Limb (tissue), 2 donors: ENCODE results near the gene KIF3C.
"Not testable (repeated sequence)": the region's sequence is repeated elsewhere in the genome, so short reads cannot be mapped to it uniquely, and the experiment has no call there.

Experiments
- DNase-seq, 2 donors: peaks; one replicate each; pipeline ENCODE4 v3.0.0-alpha.2; 2016; ENCODE audit errors: extremely low spot score in 2 of 2

Gene KIF3C

DNA sequence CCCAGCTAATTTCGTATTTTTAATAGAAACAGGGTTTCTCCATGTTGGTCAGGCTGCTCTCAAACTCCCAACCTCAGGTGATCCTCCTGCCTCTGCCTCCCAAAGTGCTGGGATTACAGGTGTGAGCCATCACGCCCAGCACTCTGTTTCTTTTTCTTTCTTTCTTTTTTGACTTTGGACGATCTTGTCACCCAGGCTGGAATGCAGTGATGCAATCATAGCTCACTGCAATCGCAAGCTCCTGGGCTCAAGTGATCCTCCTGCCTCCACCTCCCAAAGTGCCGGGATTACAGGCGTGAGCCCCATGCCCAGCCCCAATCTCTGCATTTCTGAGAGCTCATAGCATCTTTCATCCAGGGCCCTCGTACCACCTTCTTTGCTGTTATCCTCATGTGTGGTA is 17.1 kb upstream of the KIF3C start:
- DNase-seq = not testable (repeated sequence)

DNA sequence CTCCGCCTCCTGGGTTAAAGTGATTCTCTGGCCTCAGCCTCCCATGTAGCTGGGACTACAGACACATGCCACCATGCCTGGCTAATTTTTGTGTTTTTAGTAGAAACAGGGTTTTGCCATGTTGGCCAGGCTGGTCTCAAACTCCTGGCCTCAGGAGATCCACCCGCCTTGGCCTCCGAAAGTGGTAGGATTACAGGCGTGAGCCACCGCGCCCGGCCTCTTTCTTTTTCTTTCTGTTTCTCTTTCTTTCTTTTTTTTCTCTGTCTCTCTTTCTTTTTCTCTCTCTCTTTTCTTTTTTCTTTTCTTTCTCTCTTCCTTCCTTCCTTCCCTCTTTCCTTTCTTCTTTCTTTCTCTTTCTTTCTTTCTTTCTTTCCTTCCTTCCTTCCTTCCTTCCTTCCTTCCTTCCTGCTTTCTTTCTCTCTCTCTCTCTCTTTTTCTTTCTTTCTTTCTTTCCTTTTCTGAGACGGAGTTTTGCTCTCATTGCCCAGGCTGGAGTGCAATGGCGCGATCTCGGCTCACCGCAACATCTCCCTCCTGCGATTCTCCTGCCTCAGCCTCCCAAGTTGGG is 16.6 kb upstream of the KIF3C start:
- not testable (repeated sequence) for DNase-seq

DNA sequence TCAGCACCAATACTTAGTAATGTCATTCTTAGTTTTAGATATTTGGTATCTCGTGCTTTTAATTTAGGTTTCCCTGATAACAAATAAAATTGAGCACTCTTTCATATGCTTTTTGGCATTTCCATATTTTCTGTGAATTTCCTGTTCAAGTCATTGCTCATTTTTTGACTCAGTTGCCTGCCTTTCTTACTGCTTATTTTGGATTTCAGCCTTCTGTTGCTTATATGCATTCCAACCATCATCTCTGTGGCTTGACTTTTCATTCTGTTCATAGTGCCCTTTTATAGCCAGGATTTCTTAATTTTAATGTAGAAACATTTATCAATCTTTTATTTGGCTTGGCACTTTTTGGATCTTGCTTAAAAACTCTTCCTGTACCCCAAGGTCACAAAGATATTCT is 14.5 kb upstream of the KIF3C start:
- no peak for DNase-seq

DNA sequence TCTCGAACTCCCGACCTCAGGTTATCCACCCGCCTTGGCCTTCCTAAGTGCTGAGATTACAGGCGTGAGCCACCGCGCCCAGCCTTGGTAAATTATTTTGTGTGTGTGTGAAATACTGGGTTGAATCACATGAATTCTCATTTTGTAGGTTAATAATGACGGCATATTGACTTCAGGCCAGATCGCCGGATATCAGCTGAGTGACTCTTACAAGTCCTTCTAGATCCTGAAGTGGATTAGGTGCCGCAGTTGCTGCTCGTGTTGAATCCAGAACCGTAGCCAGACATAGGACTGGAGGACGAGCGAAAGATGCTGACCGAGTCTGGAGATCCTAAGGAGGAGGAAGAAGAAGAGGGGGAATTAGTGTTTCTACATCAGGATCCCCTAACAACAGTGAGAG is 12.2 kb upstream of the KIF3C start:
- DNase-seq = no peak

DNA sequence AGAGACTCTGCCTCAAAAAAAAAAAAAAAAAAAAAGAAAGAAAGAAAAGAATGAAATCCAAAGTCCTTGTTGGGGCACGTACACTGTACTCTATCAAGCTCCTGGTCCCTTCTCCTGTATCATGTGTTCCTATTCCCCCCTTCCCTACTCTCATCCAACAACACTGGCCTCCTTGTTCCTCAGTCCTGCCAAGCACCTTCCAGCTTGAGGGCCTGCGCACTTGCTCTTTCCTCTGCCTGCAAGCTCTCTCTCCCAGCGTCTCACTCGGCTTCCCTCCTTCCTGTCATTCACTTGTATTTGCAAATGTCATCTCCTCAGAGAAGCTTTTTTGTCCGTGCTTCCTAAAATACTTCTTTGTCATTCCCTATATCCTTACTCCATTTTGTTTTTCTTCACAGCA is 10.8 kb upstream of the KIF3C start:
- no peak for DNase-seq

DNA sequence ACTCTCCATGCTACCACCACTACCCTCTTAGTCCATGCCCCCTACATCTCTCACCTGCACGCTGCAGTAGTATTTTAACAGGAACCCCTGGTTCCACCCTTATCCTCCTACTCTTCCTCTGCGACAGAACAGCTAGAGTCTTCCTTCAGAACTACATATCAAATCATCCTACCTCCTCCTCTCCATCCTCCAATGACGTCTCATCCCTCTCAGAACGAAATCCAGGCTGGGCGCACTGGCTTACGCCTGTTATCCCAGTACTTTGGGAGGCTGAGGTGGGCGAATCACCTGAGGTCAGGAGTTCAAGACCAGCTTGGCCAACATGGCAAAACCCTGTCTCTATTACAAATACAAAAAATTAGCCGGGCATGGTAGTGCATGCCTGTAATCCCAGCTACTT is 10.3 kb upstream of the KIF3C start:
- no peak for DNase-seq

DNA sequence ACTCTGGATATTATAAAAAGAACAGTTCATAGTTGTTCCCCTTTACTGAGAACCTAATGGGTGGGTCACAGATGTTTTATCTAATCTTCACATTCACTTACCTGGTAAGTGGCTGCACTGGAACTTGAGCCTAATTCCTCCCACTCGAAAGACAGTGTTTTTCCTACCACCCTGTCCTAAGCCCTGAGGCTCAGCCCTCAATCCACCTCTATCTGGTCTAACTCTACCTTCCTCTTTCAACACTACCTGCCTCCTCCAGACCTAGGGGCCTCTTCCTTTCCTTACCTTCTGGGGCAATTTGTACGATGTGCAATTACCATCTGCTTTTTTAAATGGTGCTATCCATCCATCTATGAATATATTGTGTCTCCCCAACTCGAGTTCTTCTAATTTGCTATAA is 9.7 kb upstream of the KIF3C start:
- DNase-seq = no peak

DNA sequence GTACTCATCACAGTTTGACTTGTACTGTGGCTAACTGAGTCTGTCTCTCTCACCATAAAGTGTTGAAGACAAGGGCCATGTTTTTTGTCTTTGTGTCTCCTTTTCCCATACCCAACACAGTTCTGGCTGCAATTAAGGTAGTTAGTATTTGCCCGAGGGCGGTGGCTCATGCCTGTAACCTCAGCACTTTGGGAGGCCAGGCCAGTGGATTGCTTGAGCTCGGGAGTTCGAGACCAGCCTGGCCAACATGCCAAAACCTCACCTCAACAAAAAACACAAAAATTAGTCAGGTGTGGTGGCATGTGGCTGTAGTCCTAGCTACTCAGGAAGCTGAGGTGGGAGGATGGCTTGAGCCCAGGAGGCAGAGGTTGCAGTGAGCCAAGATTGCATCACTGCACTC is 6.9 kb upstream of the KIF3C start:
- DNase-seq = no peak

DNA sequence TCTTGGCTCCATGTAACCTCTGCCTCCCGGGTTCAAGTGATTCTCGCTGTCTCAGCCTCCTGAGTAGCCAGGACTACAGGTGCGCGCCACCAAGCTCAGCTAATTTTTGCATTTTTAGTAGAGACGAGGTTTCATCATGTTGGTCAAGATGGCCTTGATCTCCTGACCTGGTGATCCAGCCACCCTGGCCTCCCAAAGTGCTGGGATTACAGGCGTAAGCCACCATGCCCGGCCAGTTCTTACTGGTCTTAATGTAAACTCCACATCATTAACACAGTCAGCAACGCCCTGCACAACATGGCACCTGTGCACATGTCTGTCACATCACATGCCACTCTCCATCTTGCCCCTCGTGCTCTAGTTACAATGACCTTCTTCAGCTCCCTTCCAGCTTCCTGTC is 5.8 kb upstream of the KIF3C start:
- DNase-seq = no peak

DNA sequence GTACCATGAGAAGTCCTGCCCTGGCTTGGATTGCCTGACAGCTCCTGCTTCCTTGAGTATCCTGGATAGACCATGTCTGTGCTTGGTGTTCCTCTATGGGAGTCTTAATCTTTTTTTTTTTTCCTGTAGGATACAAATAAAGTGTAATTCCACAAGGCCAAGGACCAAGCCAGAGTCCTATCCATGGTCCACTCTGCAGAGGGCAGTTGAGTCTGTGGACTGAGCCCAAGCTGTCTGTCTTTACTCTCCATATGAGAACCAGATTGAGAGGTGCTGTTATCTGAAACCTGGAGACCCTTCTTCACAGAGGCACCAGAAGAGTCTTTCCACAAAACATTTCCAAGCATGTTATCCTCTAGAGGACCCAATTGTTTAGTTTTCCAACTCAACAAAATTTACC is 1.4 kb upstream of the KIF3C start:
- no peak for DNase-seq

DNA sequence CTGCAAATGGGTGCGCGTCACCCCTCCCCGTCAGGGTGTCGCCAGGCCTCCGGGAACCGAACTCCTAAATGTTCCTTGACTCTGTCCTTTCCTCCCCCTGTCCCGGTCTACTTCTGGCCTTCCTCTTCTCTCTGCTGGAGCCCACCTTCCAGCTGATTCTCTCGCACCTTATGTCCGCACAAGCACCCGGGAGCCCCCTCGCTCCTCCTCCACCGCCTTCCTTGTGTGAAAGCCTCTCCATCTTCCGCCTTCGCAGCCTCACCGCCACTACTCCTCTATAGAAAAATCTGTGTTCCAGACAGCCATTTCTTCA is 627 bp upstream of the KIF3C start:
- no peak for DNase-seq

DNA sequence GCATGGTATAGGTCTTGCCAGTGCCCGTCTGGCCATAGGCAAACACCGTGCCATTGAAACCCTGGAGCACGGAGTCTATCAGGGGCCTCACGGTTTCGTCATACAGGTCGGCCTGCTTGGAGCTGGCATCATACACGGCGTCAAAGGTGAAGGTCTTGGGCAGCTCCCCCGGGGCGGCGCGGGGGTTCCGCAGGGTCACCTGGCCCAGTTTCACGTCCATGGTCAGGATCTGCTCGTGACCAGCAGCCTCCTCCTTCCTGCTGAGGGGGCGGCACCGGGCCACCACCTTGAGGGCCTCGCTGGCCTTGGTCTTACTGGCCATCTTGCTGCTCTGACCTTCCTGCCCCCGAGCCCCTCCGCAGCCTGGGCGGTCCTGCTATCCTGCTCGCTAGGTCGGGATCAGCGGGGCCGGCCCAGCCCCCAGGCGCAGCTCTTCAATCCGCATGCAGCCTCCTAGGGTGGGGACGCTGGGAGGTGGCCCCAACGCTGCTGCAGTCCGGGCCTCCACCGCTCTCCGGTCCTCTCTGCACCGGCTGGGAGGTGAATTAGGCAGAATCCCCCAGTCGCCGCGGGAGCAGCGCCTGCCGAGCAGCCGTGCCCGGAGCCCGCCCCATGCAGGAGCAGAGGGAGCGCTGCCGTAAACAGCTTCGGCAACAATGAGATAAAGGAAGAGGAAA is 563 bp downstream of the KIF3C start:
- DNase-seq = peak in 1 of 2 donors; percentile 36

DNA sequence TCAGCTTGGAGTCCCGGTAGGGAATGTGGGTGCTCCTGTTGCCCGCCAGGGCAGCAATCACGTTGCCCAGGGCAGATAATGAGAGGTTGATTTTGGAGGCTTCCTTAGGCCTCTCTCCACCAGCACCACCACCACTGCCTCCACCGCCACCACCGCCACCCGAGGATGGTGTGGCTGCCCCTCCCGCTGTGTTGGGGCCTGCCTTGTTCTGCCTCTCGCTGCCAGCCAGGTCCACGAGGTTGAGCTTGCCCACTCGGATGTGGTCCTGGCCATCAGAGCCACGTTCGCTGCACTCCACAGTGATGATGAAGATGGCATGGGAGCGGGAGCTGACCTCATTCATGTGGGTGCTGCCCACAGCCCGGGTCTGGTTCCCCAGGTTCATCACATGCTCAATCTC is 1.3 kb downstream of the KIF3C start:
- DNase-seq = no peak

DNA sequence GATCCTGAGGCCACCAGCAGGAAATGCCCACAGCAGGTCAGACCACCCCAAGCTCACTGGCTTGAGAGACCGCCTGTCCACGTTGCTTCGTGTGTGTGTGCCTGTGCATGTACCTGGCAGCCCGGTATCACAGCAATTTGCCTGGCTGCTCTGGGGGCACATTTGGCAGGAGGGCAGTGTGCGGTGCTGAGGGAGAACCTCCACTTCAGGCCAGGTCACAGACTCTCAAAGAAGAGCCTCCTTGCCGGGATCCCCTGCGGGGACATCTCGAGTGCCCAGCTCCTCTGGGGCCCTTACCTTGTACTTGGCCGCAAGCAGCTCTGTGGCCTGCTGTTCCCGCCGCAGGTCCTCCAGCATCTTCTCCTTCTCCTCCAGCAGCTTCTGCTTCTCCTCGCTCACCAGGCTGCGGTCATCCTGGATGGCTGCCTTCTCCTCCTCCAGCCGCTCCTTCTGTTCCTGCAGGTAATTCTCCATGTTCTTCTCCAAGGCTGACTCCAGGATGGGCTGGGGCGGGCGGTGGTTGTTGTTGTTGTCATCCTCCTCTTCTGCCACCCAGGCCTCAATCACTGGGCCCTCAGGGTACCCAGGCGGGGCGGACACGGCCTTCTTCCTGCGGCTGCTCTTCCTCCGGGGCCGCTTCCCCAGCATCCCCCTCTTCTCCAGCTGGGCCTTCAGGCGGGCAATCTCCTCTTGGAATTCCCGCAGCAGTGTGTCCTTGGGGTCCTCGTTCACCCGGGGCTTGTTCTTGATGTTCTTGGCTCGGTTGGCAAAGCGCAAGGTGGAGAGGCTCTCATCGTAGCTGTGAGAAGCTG is 2.0 kb downstream of the KIF3C start:
- DNase-seq = no peak

DNA sequence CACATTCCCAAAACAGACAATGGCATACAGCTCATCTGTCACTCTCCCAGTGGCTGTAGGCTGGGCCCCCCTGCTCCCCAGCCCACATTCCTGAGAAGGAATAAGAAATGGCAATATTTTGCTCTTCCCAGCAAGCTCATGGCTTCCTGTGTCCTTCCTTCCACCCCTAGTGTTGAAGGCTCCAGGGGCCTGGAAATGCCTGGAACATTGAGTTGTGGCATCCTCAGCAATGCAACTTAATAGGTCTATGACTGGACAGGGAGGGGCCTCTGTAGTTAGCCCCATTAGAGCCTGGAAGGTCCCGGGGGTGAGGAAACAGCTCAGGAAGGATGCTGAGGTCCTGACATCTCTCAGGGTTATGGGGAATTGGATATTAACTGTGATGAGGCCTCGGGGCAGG is 3.3 kb downstream of the KIF3C start:
- no peak for DNase-seq

DNA sequence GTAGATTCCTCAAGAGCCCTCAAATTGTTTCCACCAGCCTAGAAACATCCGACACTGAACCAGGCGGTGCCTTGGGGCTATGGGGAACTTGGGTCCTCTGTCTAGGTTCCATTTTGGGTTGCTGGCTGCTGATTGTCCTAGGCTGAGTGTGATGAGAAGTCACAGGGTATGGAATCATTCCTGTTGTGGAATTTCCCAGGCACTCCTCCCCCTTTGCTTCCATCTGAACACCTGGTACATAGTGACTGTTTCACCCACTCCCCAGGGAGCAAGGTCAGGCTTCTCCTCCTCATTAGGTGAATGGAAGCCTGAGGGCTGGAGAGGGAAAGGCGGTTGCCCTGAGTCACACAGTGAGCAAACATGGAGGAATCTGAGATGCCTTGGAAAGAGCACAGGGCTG is 4.5 kb downstream of the KIF3C start:
- DNase-seq = no peak

DNA sequence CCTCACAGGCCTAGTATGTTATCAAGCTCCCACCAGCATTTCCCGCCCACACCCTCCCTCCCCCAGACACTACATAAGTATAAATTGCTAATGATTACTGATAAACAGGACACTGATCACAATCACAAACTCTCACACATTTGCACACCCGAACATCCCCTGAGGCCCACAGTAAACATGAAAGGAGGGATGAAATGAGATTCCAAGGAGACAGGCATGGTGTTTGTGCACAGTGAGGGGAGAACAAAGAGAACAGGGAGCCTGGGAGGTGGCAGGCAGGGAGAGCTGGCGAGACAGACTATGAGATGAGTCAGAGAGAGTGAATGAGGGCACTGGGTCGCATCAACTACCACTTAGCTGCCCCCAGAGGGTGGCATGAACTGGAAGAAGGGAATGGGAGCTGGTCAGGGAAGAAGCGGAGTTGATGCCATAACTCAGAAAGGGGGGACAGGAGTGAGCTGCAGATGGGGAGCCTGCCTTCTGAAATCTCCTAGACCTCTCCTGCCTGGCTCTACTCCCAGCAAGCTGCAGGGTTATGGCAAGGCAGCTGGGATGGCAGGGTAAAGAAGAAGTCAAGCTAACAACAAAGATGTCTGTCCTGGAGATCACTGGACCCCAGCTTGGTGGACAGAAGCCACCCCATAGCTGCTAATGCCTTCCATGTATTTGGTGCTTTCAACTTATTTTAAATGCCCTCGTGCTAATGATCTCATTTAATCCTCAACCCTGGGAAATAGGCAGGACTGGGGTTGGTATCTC is 5.1 kb downstream of the KIF3C start:
- no peak for DNase-seq

DNA sequence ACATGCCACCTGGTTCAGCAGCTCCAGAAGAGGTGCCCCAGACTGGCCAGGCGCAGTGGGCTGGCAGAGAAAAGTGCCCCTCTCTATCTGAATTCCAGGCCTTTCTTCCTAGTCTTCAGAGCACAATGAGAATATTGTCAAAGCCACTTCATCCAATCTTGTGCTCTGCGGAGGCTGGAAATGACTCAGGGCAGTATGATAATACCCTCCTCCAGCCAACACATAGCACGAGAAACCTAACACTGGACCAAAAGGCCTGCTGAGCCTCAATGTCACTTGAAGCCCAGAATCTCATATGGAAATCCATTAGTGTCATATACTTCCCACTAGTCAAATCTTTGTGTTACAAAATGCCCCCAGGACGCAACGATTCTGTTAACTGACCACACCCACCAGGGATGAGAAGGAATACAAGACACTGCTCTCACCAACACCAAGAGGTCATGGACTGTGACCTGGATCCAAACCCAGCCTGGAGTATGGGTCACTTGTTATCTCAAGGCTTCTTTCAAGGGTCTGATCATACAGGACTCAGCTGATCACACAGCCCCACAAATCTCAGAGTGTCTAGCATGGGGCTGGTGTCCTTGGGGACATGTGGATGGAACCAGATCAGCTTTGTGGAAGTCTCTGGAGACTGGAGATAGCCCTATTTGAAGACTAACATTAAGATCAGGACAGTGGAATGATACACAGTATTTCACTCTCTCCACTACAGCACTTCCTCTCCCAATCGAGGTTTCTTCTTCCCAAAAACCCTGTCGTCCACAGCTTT is 10.1 kb downstream of the KIF3C start:
- no peak for DNase-seq

DNA sequence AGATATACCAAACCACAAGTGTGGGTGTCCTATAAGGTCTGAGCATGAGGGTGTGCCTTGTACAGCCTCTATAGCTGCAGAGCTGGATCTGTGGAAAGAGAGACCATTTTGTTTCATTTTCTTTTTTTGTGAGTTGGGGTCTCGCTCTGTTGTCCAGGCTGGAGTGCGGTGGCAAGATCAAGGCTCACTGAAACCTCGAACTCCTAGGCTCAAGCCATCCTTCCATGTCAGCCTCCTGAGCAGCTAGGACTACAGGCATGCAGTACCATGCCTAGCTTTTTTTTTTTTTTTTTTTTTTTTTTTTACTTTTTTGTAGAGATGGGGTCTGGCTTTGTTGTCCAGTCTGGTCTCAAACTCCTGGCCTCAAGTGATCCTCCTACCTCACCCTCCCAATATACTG is 10.7 kb downstream of the KIF3C start:
- DNase-seq = no peak

DNA sequence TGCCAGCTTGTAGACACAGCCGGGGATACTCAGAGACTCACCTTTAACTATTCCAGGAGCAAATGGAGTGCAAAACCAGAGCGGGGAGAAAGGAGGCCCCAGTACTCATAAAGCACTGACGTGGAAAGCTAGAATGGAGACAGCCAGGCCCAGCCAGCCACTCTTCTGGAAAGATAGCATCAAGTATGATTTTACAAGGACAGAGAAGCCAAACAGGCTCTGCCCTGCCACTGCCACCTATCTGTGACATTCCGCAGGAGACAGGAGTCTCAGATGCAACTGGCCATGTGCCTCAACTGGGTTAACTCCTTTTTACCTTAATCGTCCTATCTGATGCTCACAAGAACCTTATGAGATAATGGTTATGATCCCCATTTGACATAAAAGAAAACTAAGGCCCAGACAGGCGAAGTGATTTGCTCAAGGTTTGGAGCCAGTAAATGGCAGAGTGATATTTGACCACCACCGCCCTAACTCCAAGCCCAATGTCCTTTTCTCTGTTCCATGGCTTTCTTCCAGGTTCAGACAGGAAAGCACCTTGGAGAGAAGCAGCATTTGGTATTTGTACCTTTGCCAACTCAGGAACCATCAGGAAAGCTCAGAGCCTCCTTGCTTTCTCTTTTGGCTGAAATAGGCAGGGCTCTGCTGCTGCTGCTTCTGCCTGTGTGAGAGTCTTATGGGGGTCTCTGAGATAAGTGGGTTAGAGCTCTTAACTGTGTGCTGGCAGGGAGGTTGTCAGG is 15.6 kb downstream of the KIF3C start:
- no peak for DNase-seq

DNA sequence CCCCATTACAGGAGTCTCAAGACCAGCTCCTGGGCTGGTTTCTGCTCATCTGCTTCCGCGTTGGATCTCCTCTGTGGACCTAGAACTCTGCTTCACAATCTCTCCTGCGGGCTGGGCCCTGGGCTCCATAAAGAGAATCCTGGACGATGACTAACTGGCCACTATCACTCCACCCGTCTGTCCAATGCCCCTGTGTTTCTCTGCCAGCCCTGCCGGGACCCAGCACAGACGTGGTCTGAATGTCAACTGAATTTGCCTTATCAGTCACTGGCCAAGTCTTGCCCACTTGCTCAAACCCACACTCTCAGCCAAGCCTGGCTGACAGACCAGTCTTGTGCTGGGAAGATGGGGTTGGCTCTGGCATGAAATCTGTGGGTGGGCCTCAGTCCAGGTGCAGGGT is 17.4 kb downstream of the KIF3C start:
- DNase-seq = no peak
